Breast epithelium (tissue), 4 donors: ENCODE results near the gene FAM135A. TPM values are rescaled to one million over a fixed set of nuclear protein-coding genes. Genes with fewer than 3 reads are reported as not detected.

Experiments used
- DNase-seq, 2 donors: peaks; one replicate each; pipeline ENCODE4 v3.0.0-alpha.2; 2019; ENCODE audit warnings: low spot score in 2 of 2
- H3K27ac ChIP-seq, 2 donors: fragments of 200-600 bp; sonication (generic) in 1 of 2; one replicate each; pipeline ENCODE4 v1.5.1; 2016 to 2019; ENCODE audit warnings: mild to moderate bottlenecking in 1 of 2
- H3K27me3 ChIP-seq, 2 donors: fragments of 200-600 bp; sonication (generic) in 1 of 2; one replicate each; pipeline versions ENCODE4 v1.5.1 to v1.6.0; 2017 to 2019; ENCODE audit warnings: control low read depth in 1 of 2, mild to moderate bottlenecking in 1 of 2
- H3K36me3 ChIP-seq: fragments of 200-600 bp; one replicate; pipeline ENCODE4 v1.5.1; 2019
- H3K4me1 ChIP-seq, 2 donors: fragments of 200-600 bp; sonication (generic); one replicate each; pipeline ENCODE4 v1.5.1; 2016 to 2019; ENCODE audit warnings: control low read depth in 1 of 2
- H3K4me3 ChIP-seq, 3 donors: fragments of 200-600 bp; sonication (generic); 1 replicate in 2 of 3; 2 replicates in 1 of 3; pipeline ENCODE4 v1.5.1; 2016 to 2019; ENCODE audit warnings: mild to moderate bottlenecking in 3 of 3, moderate library complexity in 2 of 3
- H3K9me3 ChIP-seq, 2 donors: fragments of 200-600 bp; sonication (generic) in 1 of 2; one replicate each; pipeline ENCODE4 v1.5.1; 2016 to 2019; ENCODE audit warnings: control low read depth in 1 of 2
- CTCF ChIP-seq, 3 donors: fragments of 450-650 bp; IDR thresholded peaks; one replicate each; pipeline ENCODE4 v1.5.1; 2016 to 2017; ENCODE audit warnings: antibody characterized with exemption in 3 of 3, mild to moderate bottlenecking in 3 of 3, moderate library complexity in 3 of 3
- POLR2A ChIP-seq: fragments of 450-650 bp; IDR thresholded peaks from one replicate; pipeline ENCODE4 v1.6.1; 2016; ENCODE audit warnings: antibody characterized with exemption, mild to moderate bottlenecking, moderate library complexity
- POLR2AphosphoS5 ChIP-seq, 3 donors: sonication (generic); formaldehyde crosslinking; IDR thresholded peaks; one replicate each; pipeline ENCODE4 v1.6.1; 2017; ENCODE audit warnings: antibody characterized with exemption in 3 of 3
- intact Hi-C: fragments of 100-400 bp; cut with DNase I; formaldehyde crosslinking; loops from one replicate; pipeline ENCODE4 v1.15.1; 2023; ENCODE audit warnings: low total_unique reads
- total RNA-seq, 3 donors: library from RNA; depleted of rRNA; stranded (reverse); fragments of >200 nt; gene quantifications; one replicate each; pipeline ENCODE4 v1.1.0, GENCODE V29; 2016

Gene FAM135A
- total RNA-seq, 3 donors from 2014 or later: 25.9 to 34.2 (median 30.2) TPM

- intact Hi-C loops: no loop called here
- Histone ChIP-seq H3K4me3 (no peak overlapping the region), H3K4me1 (no peaks in the 10 kb centered on the region), H3K9me3 (no peaks in the 10 kb centered on the region), H3K27me3 (no peaks in the 10 kb centered on the region), H3K36me3 (no peaks in the 10 kb centered on the region), H3K27ac (no peak overlapping the region)
- no peak for DNase-seq
- TF ChIP-seq POLR2A (no peak), POLR2AphosphoS5 (IDR thresholded peaks at IDR 0.05) (no peak), CTCF (IDR thresholded peaks at IDR 0.05) (no peak)
Measured at GRCh38 chr6:70415660-70416059, 2.4 kb downstream of the FAM135A start.

- no peaks in the 10 kb centered on the region for H3K27me3 ChIP-seq
- intact Hi-C loops: no loop called here
- H3K4me3 ChIP-seq: no peak overlapping the region
- TF ChIP-seq POLR2AphosphoS5 (IDR thresholded peaks at IDR 0.05): no peak
- TF ChIP-seq CTCF (IDR thresholded peaks at IDR 0.05): no peak
- no peak for TF ChIP-seq POLR2A
- no peaks in the 10 kb centered on the region for H3K4me1 ChIP-seq
- H3K36me3 ChIP-seq: no peaks in the 10 kb centered on the region
- no peak overlapping the region for H3K27ac ChIP-seq
- no peaks in the 10 kb centered on the region for H3K9me3 ChIP-seq
- no peak for DNase-seq
Measured at GRCh38 chr6:70421509-70421908, 8.2 kb downstream of the FAM135A start.

GRCh38 chr6:70423189-70424134 is 10.2 kb downstream of the FAM135A start:
- Histone ChIP-seq H3K9me3 (no peaks in the 10 kb centered on the region), H3K27ac (no peak overlapping the region), H3K36me3 (no peaks in the 10 kb centered on the region), H3K4me3 (no peak overlapping the region), H3K4me1 (no peaks in the 10 kb centered on the region), H3K27me3 (no peaks in the 10 kb centered on the region)
- TF ChIP-seq CTCF (IDR thresholded peaks at IDR 0.05): no peak
- no peak for TF ChIP-seq POLR2AphosphoS5 (IDR thresholded peaks at IDR 0.05)
- TF ChIP-seq POLR2A: no peak
- intact Hi-C loops: no loop called here
- DNase-seq: no peak

GRCh38 chr6:70424291-70424690 is 11.0 kb downstream of the FAM135A start:
- no peak for TF ChIP-seq CTCF (IDR thresholded peaks at IDR 0.05)
- TF ChIP-seq POLR2AphosphoS5 (IDR thresholded peaks at IDR 0.05): no peak
- no peak for TF ChIP-seq POLR2A
- DNase-seq: no peak
- Histone ChIP-seq H3K9me3 (no peaks in the 10 kb centered on the region), H3K27me3 (no peaks in the 10 kb centered on the region), H3K4me3 (no peak overlapping the region), H3K36me3 (no peaks in the 10 kb centered on the region), H3K4me1 (no peaks in the 10 kb centered on the region), H3K27ac (no peak overlapping the region)
- intact Hi-C loops: no loop called here

- Histone ChIP-seq H3K27ac (no peak overlapping the region), H3K36me3 (peaks cover 4% of the 10 kb centered on the region), H3K4me1 (no peaks in the 10 kb centered on the region), H3K4me3 (no peak overlapping the region), H3K9me3 (no peaks in the 10 kb centered on the region), H3K27me3 (no peaks in the 10 kb centered on the region)
- TF ChIP-seq CTCF (IDR thresholded peaks at IDR 0.05) (no peak), POLR2A (no peak), POLR2AphosphoS5 (IDR thresholded peaks at IDR 0.05) (no peak)
- intact Hi-C loops: no loop called here
- no peak for DNase-seq
Measured at GRCh38 chr6:70436320-70436719, 23.0 kb downstream of the FAM135A start.
